ENCODE results near the gene FBRSL1.

Gene FBRSL1

GRCh38 chr12:132476421-132476820, 13.5 kb upstream of the FBRSL1 start:
- Histone ChIP-seq H3K36me3 (ENCODE audit: insufficient read depth, low read length) (no peaks in the 10 kb centered on the region), H3K9ac (ENCODE audit: low read depth, low read length) (no peak overlapping the region), H3K9me3 (replicated peaks; ENCODE audit: low read length) (no peaks in the 10 kb centered on the region), H3K27me3 (ENCODE audit: control insufficient read depth, insufficient read depth, low read length) (peaks cover 19% of the 10 kb centered on the region), H3K4me2 (ENCODE audit: low read length) (no peak overlapping the region), H3K4me1 (ENCODE audit: control insufficient read depth, insufficient read depth, low read length) (no peaks in the 10 kb centered on the region), H3K4me3 (ENCODE audit: low read length) (no peak overlapping the region)

GRCh38 chr12:132477017-132477702, 12.8 kb upstream of the FBRSL1 start:
- Histone ChIP-seq H3K9me3 (replicated peaks; ENCODE audit: low read length) (no peaks in the 10 kb centered on the region), H3K27me3 (ENCODE audit: control insufficient read depth, insufficient read depth, low read length) (peaks cover 25% of the 10 kb centered on the region), H3K4me2 (ENCODE audit: low read length) (no peak overlapping the region), H3K36me3 (ENCODE audit: insufficient read depth, low read length) (no peaks in the 10 kb centered on the region), H3K4me1 (ENCODE audit: control insufficient read depth, insufficient read depth, low read length) (no peaks in the 10 kb centered on the region), H3K9ac (ENCODE audit: low read depth, low read length) (no peak overlapping the region), H3K4me3 (ENCODE audit: low read length) (no peak overlapping the region)

- H3K4me3 ChIP-seq (ENCODE audit: low read length), result no peak overlapping the region
Observed at GRCh38 chr12:132477703-132478432, 12.1 kb upstream of the FBRSL1 start.

GRCh38 chr12:132478433-132478803, 11.5 kb upstream of the FBRSL1 start:
- H3K4me1 ChIP-seq (ENCODE audit: control insufficient read depth, insufficient read depth, low read length), result no peaks in the 10 kb centered on the region
- H3K36me3 ChIP-seq (ENCODE audit: insufficient read depth, low read length), result no peaks in the 10 kb centered on the region
- peaks cover 31% of the 10 kb centered on the region for H3K27me3 ChIP-seq (ENCODE audit: control insufficient read depth, insufficient read depth, low read length)
- H3K4me3 ChIP-seq (ENCODE audit: low read length), result no peak overlapping the region
- H3K9me3 ChIP-seq (replicated peaks; ENCODE audit: low read length), result no peaks in the 10 kb centered on the region
- no peak overlapping the region for H3K4me2 ChIP-seq (ENCODE audit: low read length)
- H3K9ac ChIP-seq (ENCODE audit: low read depth, low read length), result no peak overlapping the region

More at GRCh38 chr12:132477703-132478432, 12.1 kb upstream of the FBRSL1 start:
- no peaks in the 10 kb centered on the region for H3K4me1 ChIP-seq (ENCODE audit: control insufficient read depth, insufficient read depth, low read length)
- no peak overlapping the region for H3K4me2 ChIP-seq (ENCODE audit: low read length)
- H3K9ac ChIP-seq (ENCODE audit: low read depth, low read length), result no peak overlapping the region
- no peaks in the 10 kb centered on the region for H3K9me3 ChIP-seq (replicated peaks; ENCODE audit: low read length)
- H3K36me3 ChIP-seq (ENCODE audit: insufficient read depth, low read length), result no peaks in the 10 kb centered on the region
- peaks cover 31% of the 10 kb centered on the region for H3K27me3 ChIP-seq (ENCODE audit: control insufficient read depth, insufficient read depth, low read length)

GRCh38 chr12:132478845-132479244, 11.1 kb upstream of the FBRSL1 start:
- Histone ChIP-seq H3K36me3 (ENCODE audit: insufficient read depth, low read length) (no peaks in the 10 kb centered on the region), H3K4me3 (ENCODE audit: low read length) (no peak overlapping the region), H3K9me3 (replicated peaks; ENCODE audit: low read length) (no peaks in the 10 kb centered on the region), H3K4me1 (ENCODE audit: control insufficient read depth, insufficient read depth, low read length) (no peaks in the 10 kb centered on the region), H3K4me2 (ENCODE audit: low read length) (no peak overlapping the region), H3K27me3 (ENCODE audit: control insufficient read depth, insufficient read depth, low read length) (peaks cover 31% of the 10 kb centered on the region), H3K9ac (ENCODE audit: low read depth, low read length) (no peak overlapping the region)

- H3K27me3 ChIP-seq (ENCODE audit: control insufficient read depth, insufficient read depth, low read length), result peaks cover 31% of the 10 kb centered on the region
- H3K4me1 ChIP-seq (ENCODE audit: control insufficient read depth, insufficient read depth, low read length), result no peaks in the 10 kb centered on the region
- no peak overlapping the region for H3K4me3 ChIP-seq (ENCODE audit: low read length)
- no peak overlapping the region for H3K4me2 ChIP-seq (ENCODE audit: low read length)
- H3K36me3 ChIP-seq (ENCODE audit: insufficient read depth, low read length), result no peaks in the 10 kb centered on the region
- no peaks in the 10 kb centered on the region for H3K9me3 ChIP-seq (replicated peaks; ENCODE audit: low read length)
- H3K9ac ChIP-seq (ENCODE audit: low read depth, low read length), result no peak overlapping the region
Observed at GRCh38 chr12:132479291-132479690, 10.7 kb upstream of the FBRSL1 start.

- H3K36me3 ChIP-seq (ENCODE audit: insufficient read depth, low read length), result no peaks in the 10 kb centered on the region
- no peak overlapping the region for H3K4me3 ChIP-seq (ENCODE audit: low read length)
- H3K4me1 ChIP-seq (ENCODE audit: control insufficient read depth, insufficient read depth, low read length), result no peaks in the 10 kb centered on the region
- no peak overlapping the region for H3K4me2 ChIP-seq (ENCODE audit: low read length)
- no peaks in the 10 kb centered on the region for H3K9me3 ChIP-seq (replicated peaks; ENCODE audit: low read length)
- H3K9ac ChIP-seq (ENCODE audit: low read depth, low read length), result no peak overlapping the region
- peaks cover 38% of the 10 kb centered on the region for H3K27me3 ChIP-seq (ENCODE audit: control insufficient read depth, insufficient read depth, low read length)
Observed at GRCh38 chr12:132479938-132480622, 9.9 kb upstream of the FBRSL1 start.

- Histone ChIP-seq H3K27me3 (ENCODE audit: control insufficient read depth, insufficient read depth, low read length) (peaks cover 43% of the 10 kb centered on the region), H3K9ac (ENCODE audit: low read depth, low read length) (no peak overlapping the region), H3K9me3 (replicated peaks; ENCODE audit: low read length) (no peaks in the 10 kb centered on the region), H3K4me1 (ENCODE audit: control insufficient read depth, insufficient read depth, low read length) (no peaks in the 10 kb centered on the region), H3K4me2 (ENCODE audit: low read length) (no peak overlapping the region), H3K4me3 (ENCODE audit: low read length) (no peak overlapping the region), H3K36me3 (ENCODE audit: insufficient read depth, low read length) (no peaks in the 10 kb centered on the region)
Observed at GRCh38 chr12:132480623-132481132, 9.3 kb upstream of the FBRSL1 start.

- peaks cover 45% of the 10 kb centered on the region for H3K27me3 ChIP-seq (ENCODE audit: control insufficient read depth, insufficient read depth, low read length)
- H3K4me1 ChIP-seq (ENCODE audit: control insufficient read depth, insufficient read depth, low read length), result no peaks in the 10 kb centered on the region
- H3K4me2 ChIP-seq (ENCODE audit: low read length), result no peak overlapping the region
- H3K4me3 ChIP-seq (ENCODE audit: low read length), result no peak overlapping the region
- no peaks in the 10 kb centered on the region for H3K9me3 ChIP-seq (replicated peaks; ENCODE audit: low read length)
- H3K9ac ChIP-seq (ENCODE audit: low read depth, low read length), result no peak overlapping the region
- H3K36me3 ChIP-seq (ENCODE audit: insufficient read depth, low read length), result no peaks in the 10 kb centered on the region
Observed at GRCh38 chr12:132481345-132481744, 8.6 kb upstream of the FBRSL1 start.

GRCh38 chr12:132481771-132482745, 7.9 kb upstream of the FBRSL1 start:
- Histone ChIP-seq H3K27me3 (ENCODE audit: control insufficient read depth, insufficient read depth, low read length) (peaks cover 45% of the 10 kb centered on the region), H3K4me1 (ENCODE audit: control insufficient read depth, insufficient read depth, low read length) (no peaks in the 10 kb centered on the region), H3K9me3 (replicated peaks; ENCODE audit: low read length) (no peaks in the 10 kb centered on the region), H3K9ac (ENCODE audit: low read depth, low read length) (no peak overlapping the region), H3K4me3 (ENCODE audit: low read length) (no peak overlapping the region), H3K4me2 (ENCODE audit: low read length) (no peak overlapping the region), H3K36me3 (ENCODE audit: insufficient read depth, low read length) (no peaks in the 10 kb centered on the region)

- Histone ChIP-seq H3K27me3 (ENCODE audit: control insufficient read depth, insufficient read depth, low read length) (peaks cover 45% of the 10 kb centered on the region), H3K36me3 (ENCODE audit: insufficient read depth, low read length) (no peaks in the 10 kb centered on the region), H3K4me1 (ENCODE audit: control insufficient read depth, insufficient read depth, low read length) (no peaks in the 10 kb centered on the region), H3K9me3 (replicated peaks; ENCODE audit: low read length) (no peaks in the 10 kb centered on the region), H3K4me2 (ENCODE audit: low read length) (no peak overlapping the region), H3K9ac (ENCODE audit: low read depth, low read length) (no peak overlapping the region), H3K4me3 (ENCODE audit: low read length) (no peak overlapping the region)
Observed at GRCh38 chr12:132482771-132483170, 7.2 kb upstream of the FBRSL1 start.

Measured in skeletal muscle satellite cell (primary cell).